GM12875 (cell line): ENCODE data around the gene ANXA3.
A peak's percentile ranks its signal among the peaks of the same experiment; 100 is the strongest.

Experiments used
- H3K4me3 ChIP-seq: one replicate; pipeline ENCODE4 v1.5.1; 2011; ENCODE audit warnings: low read depth, low read length, control low read depth
- CTCF ChIP-seq: IDR thresholded peaks from 2 replicates; pipeline ENCODE4 v1.5.1; 2011; ENCODE audit warnings: low read depth, mild to moderate bottlenecking, control low read depth, inconsistent platforms, low read length, moderate library complexity, borderline replicate concordance; ENCODE audit not compliant: insufficient read depth

The ANXA3 gene

GRCh38 chr4:78612398-78613178 is 61.0 kb downstream of the ANXA3 start:
- 0 out of 2 replicates have a peak, but pooled peaks have one; percentile 30 for TF ChIP-seq CTCF
- H3K4me3 ChIP-seq, result no peak overlapping the region

GRCh38 chr4:78613522-78614321 is 62.2 kb downstream of the ANXA3 start:
- H3K4me3 ChIP-seq, result no peak overlapping the region
- TF ChIP-seq CTCF, result no peak

GRCh38 chr4:78616046-78616498 is 64.5 kb downstream of the ANXA3 start:
- TF ChIP-seq CTCF, result no peak
- no peak overlapping the region for H3K4me3 ChIP-seq

GRCh38 chr4:78618436-78618835 is 66.9 kb downstream of the ANXA3 start:
- no peak for TF ChIP-seq CTCF
- no peak overlapping the region for H3K4me3 ChIP-seq

GRCh38 chr4:78621395-78621794 is 69.8 kb downstream of the ANXA3 start:
- H3K4me3 ChIP-seq, result no peak overlapping the region
- TF ChIP-seq CTCF, result no peak

GRCh38 chr4:78622253-78622979 is 70.8 kb downstream of the ANXA3 start:
- TF ChIP-seq CTCF, result no peak
- H3K4me3 ChIP-seq, result no peak overlapping the region
